A549 (cell line): ENCODE measurements around the gene RFX1. TPM values are rescaled to one million over a fixed set of nuclear protein-coding genes. Genes with fewer than 3 reads are reported as not detected.

Experiments used
- ATAC-seq, 2 experiments: fragments of 200-7000 bp in 1 of 2; fragments of >200 bp in 1 of 2; cut with Nextera tagmentation in 1 of 2; cut with Tn5 transposase in 1 of 2; 3 replicates each; pipeline versions ENCODE4 v1.8.0 to v1.9.1; 2018 to 2020; ENCODE audit warnings: mild to moderate bottlenecking in 1 of 2, moderate library complexity in 1 of 2
- CTCF ChIA-PET: fragments of 300-600 bp; sonication (Branson Sonifier 250); formaldehyde crosslinking; extraction: SDS; loops from one replicate; lab custom pipeline; 2021; ENCODE audit warnings: antibody characterized with exemption, inconsistent platforms; lab: Yijun Ruan, JAX
- POLR2A ChIA-PET: fragments of 350-600 bp; formaldehyde crosslinking; extraction: SDS; loops from one replicate; lab custom pipeline; 2021; ENCODE audit warnings: antibody characterized with exemption, inconsistent platforms; lab: Yijun Ruan, JAX
- DNase-seq, 2 experiments: peaks; one replicate each; pipeline versions ENCODE4 v3.0.0 to v3.0.0-alpha.2; 2011 to 2016; ENCODE audit warnings: low read depth in 1 of 2, low spot score in 1 of 2
- FAIRE-seq: peaks from 2 replicates; lab custom pipeline; 2011; peaks lifted over from hg19 to GRCh38; lab: Jason Lieb, UNC
- H3K27ac ChIP-seq, 2 experiments: fragments of >200 bp; sonication (Bioruptor Twin); formaldehyde crosslinking; 3 replicates each; pipeline ENCODE4 v1.5.1; 2016 to 2017
- H3K4me1 ChIP-seq: fragments of >200 bp; sonication (Bioruptor Twin); formaldehyde crosslinking; 3 replicates; pipeline ENCODE4 v1.6.1; 2016
- H3K4me2 ChIP-seq: fragments of >200 bp; sonication (Bioruptor Twin); formaldehyde crosslinking; 3 replicates; pipeline ENCODE4 v1.6.1; 2016
- H3K4me3 ChIP-seq: fragments of >200 bp; sonication (Bioruptor Twin); formaldehyde crosslinking; 3 replicates; pipeline ENCODE4 v1.5.1; 2016
- H3K9me3 ChIP-seq: fragments of >200 bp; sonication (Bioruptor Twin); formaldehyde crosslinking; 3 replicates; pipeline ENCODE4 v1.6.1; 2016
- ATOH8 ChIP-seq: fragments of 250-450 bp; sonication (Bioruptor Pico); IDR thresholded peaks from 2 replicates; pipeline ENCODE4 v1.5.0; 2020; ENCODE audit warnings: low read depth, mild to moderate bottlenecking, moderate library complexity
- CBX8 ChIP-seq: fragments of 200-600 bp; sonication (generic); IDR thresholded peaks from 2 replicates; pipeline ENCODE4 v1.6.1; 2016
- CEBPB ChIP-seq, 2 experiments: fragments of >200 bp in 1 of 2; sonication (Bioruptor Twin) in 1 of 2; formaldehyde crosslinking in 1 of 2; IDR thresholded peaks; 2 replicates each; pipeline ENCODE4 v1.6.1; 2012 to 2016
- CHD4 ChIP-seq: fragments of 200-600 bp; sonication (generic); IDR thresholded peaks from 2 replicates; pipeline ENCODE4 v1.6.1; 2016; ENCODE audit warnings: antibody characterized with exemption, mild to moderate bottlenecking, borderline replicate concordance
- EP300 ChIP-seq, 2 experiments: fragments of >200 bp; sonication (Bioruptor Twin); formaldehyde crosslinking; IDR thresholded peaks; 2 replicates in 1 of 2; 3 replicates in 1 of 2; pipeline ENCODE4 v1.6.1; 2016 to 2017
- FOSL2 ChIP-seq, 2 experiments: fragments of 450-650 bp in 1 of 2; fragments of >200 bp in 1 of 2; sonication (Bioruptor Twin) in 1 of 2; formaldehyde crosslinking; IDR thresholded peaks; 2 replicates each; pipeline versions ENCODE4 v1.5.0 to v1.6.1; 2016 to 2020; ENCODE audit warnings: mild to moderate bottlenecking in 1 of 2, moderate library complexity in 1 of 2
- HOXB5 ChIP-seq: fragments of 250-450 bp; sonication (Bioruptor Pico); IDR thresholded peaks from 2 replicates; pipeline ENCODE4 v1.5.0; 2020; ENCODE audit warnings: mild to moderate bottlenecking, moderate library complexity
- JUN ChIP-seq, 2 experiments: fragments of >200 bp; sonication (Bioruptor Twin); formaldehyde crosslinking; IDR thresholded peaks; 2 replicates in 1 of 2; 3 replicates in 1 of 2; pipeline ENCODE4 v1.6.1; 2016 to 2017
- JUNB ChIP-seq: fragments of >200 bp; sonication (Bioruptor Twin); formaldehyde crosslinking; IDR thresholded peaks from 2 replicates; pipeline ENCODE4 v1.6.1; 2016
- MYC ChIP-seq: IDR thresholded peaks from 2 replicates; pipeline ENCODE4 v1.6.1; 2012; ENCODE audit warnings: mild to moderate bottlenecking, inconsistent platforms, low read length, improper control_type of control experiment, borderline replicate concordance
- POLR2A ChIP-seq: IDR thresholded peaks from 2 replicates; pipeline ENCODE4 v1.6.1; 2012; ENCODE audit warnings: mild to moderate bottlenecking, low read length
- POLR2AphosphoS2 ChIP-seq: conservative IDR thresholded peaks from 2 replicates; pipeline ENCODE4 v1.6.1; 2012; ENCODE audit warnings: low read length, improper control_type of control experiment, inconsistent platforms
- REST ChIP-seq: fragments of 200-600 bp; sonication (generic); IDR thresholded peaks from 2 replicates; pipeline ENCODE4 v1.6.1; 2016; ENCODE audit warnings: antibody characterized with exemption, mild to moderate bottlenecking, moderate library complexity
- RFX5 ChIP-seq: fragments of 450-650 bp; IDR thresholded peaks from 2 replicates; pipeline ENCODE4 v1.7.1; 2014; ENCODE audit warnings: antibody characterized with exemption, mild to moderate bottlenecking, moderate library complexity
- RNF2 ChIP-seq: fragments of 200-600 bp; sonication (generic); IDR thresholded peaks from 2 replicates; pipeline ENCODE4 v1.6.1; 2016; ENCODE audit warnings: low read depth, mild to moderate bottlenecking, antibody characterized with exemption, moderate library complexity, borderline replicate concordance
- SMC3 ChIP-seq: fragments of >200 bp; sonication (Bioruptor Twin); formaldehyde crosslinking; IDR thresholded peaks from 3 replicates; pipeline ENCODE4 v1.6.1; 2018; ENCODE audit warnings: inconsistent platforms
- ZNF302 ChIP-seq: fragments of 250-450 bp; sonication (Bioruptor Pico); IDR thresholded peaks from 2 replicates; pipeline ENCODE4 v1.9.0; 2021; ENCODE audit warnings: inconsistent platforms, mild to moderate bottlenecking, moderate library complexity
- WGBS: methylation state at CpG from one replicate; pipeline ENCODE4 v1.1.6; 2017; ENCODE audit errors: missing lambda C conversion rate; 5-methylcytosine and 5-hydroxymethylcytosine counted together
- polyA plus RNA-seq, 4 experiments: library from polyadenylated mRNA; depleted of rRNA in 3 of 4; stranded (reverse); fragments of >200 nt; fragmentation: RNase III in 1 of 4; extraction: RNeasy Plus Mini Kit Qiagen cat#74134 plus additional on column Dnase treatment in 1 of 4; gene quantifications; 2 replicates in 3 of 4; 3 replicates in 1 of 4; pipeline ENCODE4 v1.2.3, GENCODE V29; 2011 to 2017

The RFX1 gene
- polyA plus RNA-seq, 2 of the 4 experiments (the other 2 are of a cell fraction), result 0.57 to 5.4 TPM

GRCh38 chr19:14053500-14053899, 47.4 kb upstream of the RFX1 start:
- no peak for TF ChIP-seq CHD4
- no peak for TF ChIP-seq EP300 (IDR thresholded peaks at IDR 0.05)
- no peak for TF ChIP-seq REST
- no peak for TF ChIP-seq FOSL2 (IDR thresholded peaks at IDR 0.05)
- TF ChIP-seq FOSL2 (CRISPR knock-in tag; IDR thresholded peaks at IDR 0.05), result no peak
- no peak for TF ChIP-seq CBX8
- no peak for TF ChIP-seq JUN (IDR thresholded peaks at IDR 0.05)
- no peak for TF ChIP-seq ATOH8 (CRISPR knock-in tag)
- no peak for TF ChIP-seq JUNB
- H3K9me3 ChIP-seq, result 0 out of 3 replicates have a peak, but pooled peaks cover under 1% of the 10 kb centered on the region
- DNase-seq (no peak), ATAC-seq (no peak), FAIRE-seq (no peak)
- no peak overlapping the region for H3K27ac ChIP-seq
- H3K4me3 ChIP-seq, result no peak overlapping the region
- ChIA-PET CTCF (interaction anchor here (0.6 to 1.7 kb wide), 5 partner anchors 8 to 148 kb away, joined by 3 to 9 read pairs (median 6); partner anchors contain the start of gene PALM3), POLR2A (no interaction called here)
- no peak overlapping the region for H3K4me2 ChIP-seq
- WGBS, result 92% methylated on average over 2 of the region's 11 CpGs
- peaks cover 6% of the 10 kb centered on the region for H3K4me1 ChIP-seq

- 78% methylated on average over 3 of the region's 3 CpGs for WGBS
- FAIRE-seq, result no peak
- POLR2A ChIA-PET, result no interaction called here
Measured at GRCh38 chr19:14053032-14053431, 46.9 kb upstream of the RFX1 start.

GRCh38 chr19:14052470-14052869, 46.4 kb upstream of the RFX1 start:
- FAIRE-seq (no peak), ATAC-seq (no peak), DNase-seq (no peak)
- no peak overlapping the region for H3K27ac ChIP-seq
- H3K4me3 ChIP-seq, result no peak overlapping the region
- no peak overlapping the region for H3K4me2 ChIP-seq
- POLR2A ChIA-PET, result no interaction called here
- 0 out of 3 replicates have a peak, but pooled peaks cover 3% of the 10 kb centered on the region for H3K9me3 ChIP-seq
- no peaks in the 10 kb centered on the region for H3K4me1 ChIP-seq
- TF ChIP-seq CEBPB (IDR thresholded peaks at IDR 0.05) (no peak), FOSL2 (IDR thresholded peaks at IDR 0.05) (no peak), FOSL2 (CRISPR knock-in tag; IDR thresholded peaks at IDR 0.05) (no peak), REST (no peak), RNF2 (no peak), CBX8 (no peak), MYC (no peak)
- WGBS, result 76% methylated on average over 6 of the region's 6 CpGs
- CTCF ChIA-PET, result interaction anchor here (0.6 to 1.8 kb wide), 6 partner anchors 9 to 34 kb away, joined by 3 to 9 read pairs (median 6); partner anchors contain the start of genes IL27RA and PALM3

More at GRCh38 chr19:14053032-14053431, 46.9 kb upstream of the RFX1 start:
- TF ChIP-seq ZNF302 (CRISPR knock-in tag), result no peak
- TF ChIP-seq POLR2A, result no peak
- no peak for TF ChIP-seq HOXB5 (CRISPR knock-in tag)
- no peak for TF ChIP-seq RFX5
- TF ChIP-seq JUN (IDR thresholded peaks at IDR 0.05), result no peak
- TF ChIP-seq SMC3, result no peak
- no peak for TF ChIP-seq POLR2AphosphoS2
- no peak for TF ChIP-seq CHD4
- no peak overlapping the region for H3K4me3 ChIP-seq
- H3K4me2 ChIP-seq, result no peak overlapping the region
- H3K4me1 ChIP-seq, result peaks cover 1% of the 10 kb centered on the region
- DNase-seq (no peak), ATAC-seq (no peak)
- CTCF ChIA-PET, result interaction anchor here (0.6 to 1.8 kb wide), 7 partner anchors 9 to 148 kb away, joined by 3 to 9 read pairs (median 6); partner anchors contain the start of genes IL27RA and PALM3
- no peak overlapping the region for H3K27ac ChIP-seq
- H3K9me3 ChIP-seq, result 0 out of 3 replicates have a peak, but pooled peaks cover 3% of the 10 kb centered on the region
